ENCODE data around the gene AGAP3.

The AGAP3 gene

DNA sequence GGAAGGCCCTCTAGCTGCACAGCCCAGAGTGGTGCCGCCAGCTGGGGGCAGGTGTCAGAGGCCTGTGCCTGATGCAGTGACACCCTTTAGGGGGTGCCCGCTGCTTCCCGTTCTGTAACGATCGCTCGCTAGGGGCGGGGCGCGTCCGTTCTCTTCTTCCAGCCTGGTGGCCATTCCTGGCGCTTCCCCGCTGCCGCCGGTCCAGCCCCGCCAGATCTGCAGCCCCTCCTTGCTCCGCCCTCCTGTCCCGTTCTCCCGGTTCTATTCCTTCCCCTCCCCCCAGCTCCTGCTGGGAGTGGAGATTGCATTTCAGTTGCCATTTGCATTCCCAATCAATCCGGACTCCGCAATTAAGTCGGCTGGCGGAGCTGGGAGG, 39.2 kb downstream of the AGAP3 start:
- DNase-seq, result no peak

DNA sequence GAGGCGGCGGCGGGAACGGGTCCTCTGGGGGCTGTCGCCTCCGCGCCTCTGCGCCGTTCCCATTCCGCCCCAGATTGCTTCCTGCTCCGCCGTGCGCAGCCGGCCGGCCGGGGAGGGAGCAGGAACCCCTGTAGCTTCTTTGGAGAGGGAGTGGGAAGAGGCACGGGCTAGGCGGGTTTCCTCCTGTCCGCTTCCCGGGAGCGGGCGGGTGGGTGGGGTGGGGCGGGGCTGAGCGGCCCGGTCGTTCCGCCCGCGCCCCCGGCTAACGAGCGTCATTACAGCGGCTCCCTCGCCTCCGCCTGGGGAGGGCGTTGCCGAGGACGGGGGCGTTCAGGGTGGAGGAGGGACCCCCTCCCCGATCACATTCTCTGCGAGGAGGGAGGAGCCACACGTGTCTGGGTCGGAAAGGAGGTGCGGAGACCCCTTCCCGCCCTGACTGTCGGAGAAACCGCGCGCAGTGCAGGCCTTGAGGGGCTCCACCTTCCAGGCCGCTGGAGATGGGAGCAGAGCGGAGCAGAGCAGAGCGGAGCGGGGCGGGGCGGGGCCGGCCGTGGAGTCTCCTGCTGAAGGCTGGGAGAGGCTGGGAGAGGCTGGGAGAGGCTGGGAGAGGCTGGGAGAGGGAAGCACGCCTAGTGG, 39.7 kb downstream of the AGAP3 start:
- DNase-seq, result no peak

DNA sequence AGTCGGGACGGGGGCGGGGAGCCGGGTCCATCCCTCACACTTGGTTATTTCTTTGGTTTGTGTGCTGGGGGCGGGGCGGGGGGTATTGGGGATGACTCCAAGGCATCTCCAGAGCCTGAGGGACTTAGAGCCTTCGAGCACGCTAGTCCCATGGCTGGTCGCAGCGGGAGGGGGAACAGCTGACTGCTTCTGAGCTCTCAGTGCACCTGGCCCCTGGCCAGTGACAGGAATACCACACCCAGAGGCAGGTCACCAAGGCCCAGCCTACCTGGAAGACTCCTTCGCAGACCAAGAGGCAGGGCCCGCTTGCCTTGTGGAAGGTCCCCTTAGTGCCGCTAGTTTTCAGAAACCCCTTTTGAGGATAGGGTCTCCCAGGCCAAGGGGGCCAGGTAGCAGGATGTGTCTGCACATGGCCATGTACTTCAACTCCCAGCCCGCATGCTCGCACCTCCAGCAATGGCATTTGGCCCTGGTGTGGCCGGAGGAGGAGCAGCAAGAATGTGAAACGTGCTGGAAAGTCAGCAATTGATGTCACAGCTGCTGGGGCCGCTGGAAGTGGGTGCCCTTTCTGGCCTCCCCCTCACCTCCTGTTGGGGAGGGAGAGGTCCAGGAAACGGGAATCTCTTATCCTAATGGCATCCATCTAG, 40.3 kb downstream of the AGAP3 start:
- no peak for DNase-seq

GRCh38 chr7:151128144-151128543, 41.9 kb downstream of the AGAP3 start:
- DNase-seq, result no peak

- no peak for DNase-seq
Measured at GRCh38 chr7:151128716-151129115, 42.4 kb downstream of the AGAP3 start.

DNA sequence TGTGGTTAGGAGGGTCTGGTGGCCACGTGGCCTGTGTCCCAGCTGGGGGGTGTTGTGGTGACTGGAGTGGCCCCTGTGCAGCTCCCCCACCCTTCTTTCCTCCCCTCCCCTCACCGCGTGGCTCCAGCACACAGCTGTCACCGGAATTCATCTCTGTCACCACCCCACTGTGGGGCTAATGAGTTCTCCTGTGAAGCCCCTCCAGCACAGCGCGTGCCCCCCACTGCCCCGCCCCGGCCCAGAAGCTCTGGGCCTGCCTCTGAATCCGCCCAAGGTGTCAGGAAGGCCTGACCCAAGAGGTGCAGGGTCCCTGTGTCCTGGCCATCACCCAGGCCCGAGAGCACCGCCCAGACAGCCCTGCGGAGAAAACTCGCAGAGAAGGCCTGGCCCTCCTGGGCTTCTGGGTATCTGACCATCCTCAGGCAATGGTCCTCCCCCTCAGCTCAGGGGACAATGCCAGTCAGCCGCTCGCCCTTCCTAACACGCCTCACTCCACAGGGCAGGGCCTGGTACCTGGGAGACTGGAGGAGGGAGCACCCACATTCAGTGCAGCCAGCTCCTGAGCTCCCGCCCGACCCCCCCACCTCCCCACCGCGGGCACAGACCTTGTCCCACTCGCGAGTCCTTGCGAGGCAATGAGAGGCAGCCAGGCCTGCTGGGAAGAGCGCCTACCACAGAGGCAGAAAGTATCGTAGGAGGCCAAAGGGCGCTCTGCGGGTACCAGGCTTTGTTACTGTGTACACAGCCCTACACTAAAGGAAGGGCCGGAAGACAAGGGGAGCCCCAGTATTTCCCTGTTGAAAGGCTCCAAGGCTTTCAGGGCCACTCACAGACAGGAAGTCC, 43.1 kb downstream of the AGAP3 start:
- DNase-seq, result no peak

DNA sequence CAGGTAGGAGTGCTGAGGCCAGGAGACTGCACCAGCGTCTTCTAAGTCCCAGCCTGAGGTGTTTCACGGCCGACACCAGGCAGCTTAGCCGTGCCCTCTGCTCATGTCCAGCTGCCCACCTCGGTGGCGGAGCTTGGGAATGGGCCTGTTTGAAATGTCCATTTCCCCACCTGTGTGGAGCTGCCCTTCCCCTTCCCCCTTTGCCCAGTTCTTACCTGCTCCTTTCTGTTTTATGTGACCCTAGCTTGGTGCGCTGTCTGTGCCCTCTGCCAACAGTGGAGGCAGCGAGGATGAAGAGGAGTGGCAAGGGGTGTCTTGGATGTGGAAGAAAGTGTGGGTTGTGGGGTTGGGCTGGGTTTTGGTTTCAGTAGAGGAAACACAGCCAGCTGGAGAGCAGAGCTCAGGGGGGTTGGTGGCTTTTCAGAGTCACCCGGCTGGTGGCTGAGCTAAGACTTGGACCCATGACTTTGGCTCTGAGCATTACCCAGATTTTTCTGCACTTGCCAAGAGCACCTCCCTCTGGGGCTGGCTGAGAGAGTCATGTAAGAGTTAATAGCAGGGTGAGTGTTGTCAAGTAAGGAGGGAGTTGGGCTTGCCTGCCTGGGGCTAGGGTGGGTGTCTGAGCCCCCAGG, 43.8 kb downstream of the AGAP3 start:
- DNase-seq, result no peak

DNA sequence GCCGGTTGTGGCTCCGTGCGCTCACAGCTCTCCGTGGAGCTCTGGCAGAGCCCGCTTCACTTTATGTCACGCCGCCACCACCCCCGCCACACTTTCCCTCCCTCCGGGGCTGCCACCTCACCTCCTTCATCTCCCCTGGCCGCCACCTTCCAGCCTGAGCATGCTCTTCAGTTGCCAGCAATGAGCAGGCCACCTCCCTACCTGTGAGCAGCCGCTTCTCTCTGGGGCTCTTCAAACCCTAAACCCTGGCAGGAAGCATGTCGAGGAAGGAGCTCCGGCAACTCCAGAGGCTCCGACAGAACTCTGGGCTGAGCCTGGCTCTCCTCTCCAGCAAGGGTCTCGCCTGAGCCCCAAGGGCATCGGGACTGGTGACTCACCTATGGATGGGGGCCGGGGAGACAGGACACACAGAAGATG, 44.5 kb downstream of the AGAP3 start:
- no peak for DNase-seq

GRCh38 chr7:151131224-151131591, 44.9 kb downstream of the AGAP3 start:
- DNase-seq, result no peak

DNA sequence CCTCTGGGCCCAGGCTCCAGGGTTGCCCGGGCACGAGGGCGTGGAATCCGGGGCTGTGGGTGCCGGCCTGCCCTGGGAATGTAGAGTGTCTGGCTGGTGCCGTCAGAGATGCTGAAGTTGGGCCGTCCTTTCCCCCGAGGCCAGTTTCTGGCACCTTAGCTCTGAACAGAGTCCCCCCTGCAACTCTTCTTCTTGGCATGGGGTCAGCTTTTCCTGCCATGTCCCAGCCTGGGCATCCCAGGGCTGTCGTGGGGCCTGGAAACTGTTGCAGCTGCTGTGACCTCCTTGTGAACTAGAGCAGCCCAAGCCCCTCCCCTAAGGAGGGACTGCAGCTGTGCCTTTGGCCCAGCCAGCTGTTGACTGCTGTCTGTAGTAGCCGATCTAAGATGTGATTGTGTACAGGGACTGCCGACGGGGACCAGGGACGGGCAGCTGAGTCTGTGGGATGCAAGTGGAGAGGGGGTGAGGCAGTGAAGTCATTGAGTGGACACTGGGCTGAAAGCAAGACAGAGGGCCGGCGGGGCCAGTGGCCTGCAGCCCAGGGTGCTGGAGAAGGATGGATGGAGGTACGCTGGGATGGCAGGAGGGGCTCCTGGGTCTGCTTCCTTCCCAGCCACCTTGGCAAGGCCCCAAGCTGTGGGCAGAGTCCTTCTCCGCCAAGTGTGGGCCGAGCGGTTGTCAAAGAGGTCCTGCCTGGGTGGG, 45.5 kb downstream of the AGAP3 start:
- DNase-seq, result no peak

- DNase-seq, result no peak
Measured at GRCh38 chr7:151132461-151133205, 46.4 kb downstream of the AGAP3 start.

DNA sequence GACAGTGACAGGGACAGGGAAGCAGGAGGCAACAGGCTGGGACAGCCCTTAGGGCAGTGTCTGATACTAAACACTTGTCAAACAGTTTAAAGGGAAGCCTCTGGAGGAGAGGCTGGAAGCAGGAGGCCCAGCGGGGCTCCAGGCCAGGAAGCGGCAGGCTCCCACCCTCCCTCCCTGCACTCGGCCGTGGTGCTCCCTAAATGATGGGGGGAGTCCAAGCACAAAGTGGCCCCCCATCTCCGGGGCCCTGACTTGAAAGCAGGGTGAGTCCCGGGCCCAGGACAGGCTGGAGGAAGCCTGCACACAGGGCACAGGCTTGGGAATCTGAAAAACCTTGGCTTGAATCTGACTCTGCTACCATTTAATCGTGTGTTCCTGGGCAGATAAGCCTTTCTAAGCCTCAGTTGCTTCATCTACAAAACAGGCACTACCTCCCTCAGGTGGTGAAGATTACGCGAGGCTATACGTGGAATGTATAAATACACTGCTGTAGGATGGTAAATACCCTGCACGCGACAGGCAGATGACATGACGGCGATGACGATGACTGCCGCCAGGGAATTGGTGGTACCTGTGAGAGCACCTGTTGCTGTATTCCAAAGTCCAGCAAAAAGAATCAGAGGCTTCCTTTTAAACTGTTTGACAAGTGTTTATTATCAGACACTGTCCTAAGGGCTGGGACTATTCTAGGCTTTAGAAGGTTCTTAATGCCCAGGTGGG, 47.2 kb downstream of the AGAP3 start:
- no peak for DNase-seq

DNA sequence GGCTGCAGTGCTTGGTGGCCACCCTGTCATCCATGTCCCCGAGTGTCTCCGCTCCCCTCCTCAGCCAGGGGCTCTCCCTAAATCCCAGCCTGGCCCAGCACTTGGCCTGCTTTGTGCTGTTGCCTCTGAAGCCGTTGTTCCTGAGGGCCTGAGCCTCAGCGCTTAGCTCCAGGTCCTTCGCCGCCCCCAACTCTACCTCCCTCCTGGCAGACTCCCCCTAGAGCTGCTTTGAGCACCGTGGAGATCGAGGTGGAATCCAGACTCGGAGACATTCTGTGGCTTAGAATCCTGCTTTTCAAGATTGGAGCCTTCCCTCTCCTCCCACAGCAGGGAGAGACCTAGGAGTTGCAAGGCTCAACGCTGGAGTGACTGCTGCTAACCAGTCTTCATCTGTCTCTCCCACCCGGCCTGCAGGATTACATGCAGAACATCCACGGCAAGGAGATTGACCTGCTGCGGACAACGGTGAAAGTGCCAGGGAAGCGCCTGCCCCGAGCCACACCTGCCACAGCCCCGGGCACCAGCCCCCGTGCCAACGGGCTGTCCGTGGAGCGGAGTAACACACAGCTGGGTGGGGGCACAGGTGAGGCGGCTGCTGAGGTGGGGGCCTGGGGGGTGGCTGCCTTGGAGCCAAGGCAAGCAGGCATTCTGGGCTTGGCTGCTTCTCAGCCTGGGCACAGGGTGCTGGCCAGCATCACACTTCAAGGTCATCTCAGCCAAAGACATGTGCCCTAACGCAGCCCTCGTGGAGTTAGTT, 47.9 kb downstream of the AGAP3 start:
- DNase-seq, result no peak

DNA sequence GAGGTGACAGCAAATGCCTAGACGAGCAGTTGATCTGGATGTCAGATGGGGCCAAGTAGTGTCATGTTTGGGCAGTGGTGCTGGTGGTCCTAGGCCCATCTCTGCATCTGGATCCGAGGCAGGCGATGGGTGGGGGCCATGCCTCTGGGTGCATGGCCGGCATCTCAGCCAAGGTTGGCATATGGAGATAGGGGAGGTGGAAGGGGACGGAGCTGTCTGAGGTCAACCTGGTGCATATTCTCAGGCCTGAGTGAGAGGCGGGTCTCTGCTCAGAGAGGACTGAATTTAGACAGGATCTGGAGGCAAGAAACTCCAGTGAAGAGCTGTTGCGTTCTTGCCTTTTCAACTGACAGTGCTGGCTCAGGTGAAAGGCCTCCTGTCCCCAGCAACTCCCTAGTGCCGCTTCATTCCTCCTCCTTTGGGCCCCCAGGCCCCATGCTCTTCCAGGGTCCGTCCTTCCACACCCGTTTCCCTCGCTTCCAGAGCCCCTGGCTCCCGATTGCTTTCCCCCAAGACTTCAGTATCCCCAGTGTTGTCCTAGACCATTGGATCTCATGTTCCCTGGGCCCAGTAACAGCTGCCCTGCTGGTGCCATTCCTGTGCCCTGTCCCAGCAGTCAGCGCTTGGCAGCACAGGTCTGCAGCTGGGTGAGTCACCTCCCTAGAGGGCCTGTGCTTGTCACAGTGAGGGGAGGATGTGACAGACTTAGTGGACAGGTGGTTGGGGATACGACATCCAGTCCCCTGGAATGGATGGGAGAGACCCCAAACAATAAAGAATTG, 48.7 kb downstream of the AGAP3 start:
- no peak for DNase-seq

GRCh38 chr7:151135525-151135845, 49.2 kb downstream of the AGAP3 start:
- DNase-seq, result no peak

GRCh38 chr7:151135866-151136843, 49.9 kb downstream of the AGAP3 start:
- no peak for DNase-seq

GRCh38 chr7:151137076-151137675, 50.9 kb downstream of the AGAP3 start:
- no peak for DNase-seq

- DNase-seq, result no peak
Measured at GRCh38 chr7:151137791-151138152, 51.5 kb downstream of the AGAP3 start.

Measured in activated CD4-positive, alpha-beta T cell treated with anti-CD3 and anti-CD28 coated beads, Interleukin-2, amount 50 U/mL, for 48 hours (primary cell).